ENCODE measurements around the gene NDC1.

GRCh38 chr1:53731779-53732305, 106.3 kb downstream of the NDC1 start:
- no peak for TF ChIP-seq POLR2A (IDR thresholded peaks at IDR 0.05; ENCODE audit: low read length)
- no peak for TF ChIP-seq GATA1 (IDR thresholded peaks at IDR 0.05; ENCODE audit: low read depth, low read length)
